A673 (cell line): ENCODE measurements around the gene TMEM183A. TPM values are rescaled to one million over a fixed set of nuclear protein-coding genes. Genes with fewer than 3 reads are reported as not detected.

Source experiments
- BruUV-seq: library from RNA; stranded (reverse); fragments of 400-500 nt; replicated peaks from 2 replicates; lab custom pipeline; 2021; lab: Mats Ljungman, UMichigan
- CTCF ChIA-PET: fragments of 300-600 bp; sonication (Branson Sonifier 250); formaldehyde crosslinking; loops from one replicate; lab custom pipeline; 2022; ENCODE audit warnings: antibody characterized with exemption; lab: Charles Lee
- POLR2A ChIA-PET: fragments of 300-600 bp; sonication (Branson Sonifier 250); formaldehyde crosslinking; loops from one replicate; lab custom pipeline; 2022; ENCODE audit warnings: antibody characterized with exemption; ENCODE audit not compliant: low non-redundant PET; lab: Charles Lee
- DNase-seq: peaks from one replicate; pipeline ENCODE4 v3.0.0-alpha.2; 2015; ENCODE audit warnings: low spot score
- H3K27ac ChIP-seq: fragments of 200-600 bp; sonication (generic); 2 replicates; pipeline ENCODE4 v1.5.1; 2016; ENCODE audit warnings: mixed run types, low read depth, mild to moderate bottlenecking, mixed read lengths, antibody characterized with exemption, low read length; ENCODE audit not compliant: poor library complexity, severe bottlenecking
- H3K27me3 ChIP-seq: fragments of 200-600 bp; sonication (generic); replicated peaks from 2 replicates; pipeline ENCODE4 v1.6.1; 2017; ENCODE audit warnings: mixed run types, low read depth, mild to moderate bottlenecking, mixed read lengths, antibody characterized with exemption, low read length; ENCODE audit not compliant: insufficient read depth, poor library complexity
- H3K36me3 ChIP-seq: fragments of 200-600 bp; sonication (generic); 2 replicates; pipeline ENCODE4 v1.6.1; 2016; ENCODE audit warnings: mixed run types, mild to moderate bottlenecking, mixed read lengths, antibody characterized with exemption, low read length; ENCODE audit not compliant: insufficient read depth, poor library complexity, severe bottlenecking
- H3K4me1 ChIP-seq: fragments of 200-600 bp; sonication (generic); 2 replicates; pipeline ENCODE4 v1.6.1; 2017; ENCODE audit warnings: mixed run types, mild to moderate bottlenecking, mixed read lengths, antibody characterized with exemption, low read length; ENCODE audit not compliant: insufficient read depth, poor library complexity, severe bottlenecking
- H3K4me3 ChIP-seq: fragments of 200-600 bp; sonication (generic); 2 replicates; pipeline ENCODE4 v1.5.1; 2016; ENCODE audit warnings: low read depth, mixed run types, mild to moderate bottlenecking, mixed read lengths, low read length; ENCODE audit not compliant: poor library complexity, severe bottlenecking
- H3K9me3 ChIP-seq: fragments of 200-600 bp; sonication (generic); 2 replicates; pipeline ENCODE4 v1.6.1; 2016; ENCODE audit warnings: mixed run types, low read depth, mild to moderate bottlenecking, mixed read lengths, antibody characterized with exemption, low read length; ENCODE audit not compliant: poor library complexity, severe bottlenecking
- EZH2 ChIP-seq: fragments of 200-600 bp; sonication (generic); IDR thresholded peaks from 2 replicates; pipeline ENCODE4 v1.6.1; 2017; ENCODE audit warnings: borderline replicate concordance, low read depth, mild to moderate bottlenecking, mixed read lengths, antibody characterized with exemption, low read length; ENCODE audit not compliant: poor library complexity, severe bottlenecking
- intact Hi-C: fragments of 100-400 bp; cut with micrococcal nuclease; formaldehyde crosslinking; loops from one replicate; pipeline ENCODE4 v1.10.0; 2022; ENCODE audit not compliant: unreplicated experiment
- total RNA-seq: library from RNA; stranded (reverse); gene quantifications from 2 replicates; pipeline ENCODE4 v1.2.3, GENCODE V29; 2021
- TF ChIP-seq, protein P1 (sequence below): fragments of 300-800, 200-600 bp; sonication (generic); conservative IDR thresholded peaks from 2 replicates; pipeline ENCODE4 v1.5.1; 2017; ENCODE audit warnings: low read depth, mild to moderate bottlenecking, antibody characterized with exemption, low read length, moderate library complexity, mixed read lengths

Gene TMEM183A
- total RNA-seq, 1 experiment from 2014 or later = 65.1 TPM

DNA sequence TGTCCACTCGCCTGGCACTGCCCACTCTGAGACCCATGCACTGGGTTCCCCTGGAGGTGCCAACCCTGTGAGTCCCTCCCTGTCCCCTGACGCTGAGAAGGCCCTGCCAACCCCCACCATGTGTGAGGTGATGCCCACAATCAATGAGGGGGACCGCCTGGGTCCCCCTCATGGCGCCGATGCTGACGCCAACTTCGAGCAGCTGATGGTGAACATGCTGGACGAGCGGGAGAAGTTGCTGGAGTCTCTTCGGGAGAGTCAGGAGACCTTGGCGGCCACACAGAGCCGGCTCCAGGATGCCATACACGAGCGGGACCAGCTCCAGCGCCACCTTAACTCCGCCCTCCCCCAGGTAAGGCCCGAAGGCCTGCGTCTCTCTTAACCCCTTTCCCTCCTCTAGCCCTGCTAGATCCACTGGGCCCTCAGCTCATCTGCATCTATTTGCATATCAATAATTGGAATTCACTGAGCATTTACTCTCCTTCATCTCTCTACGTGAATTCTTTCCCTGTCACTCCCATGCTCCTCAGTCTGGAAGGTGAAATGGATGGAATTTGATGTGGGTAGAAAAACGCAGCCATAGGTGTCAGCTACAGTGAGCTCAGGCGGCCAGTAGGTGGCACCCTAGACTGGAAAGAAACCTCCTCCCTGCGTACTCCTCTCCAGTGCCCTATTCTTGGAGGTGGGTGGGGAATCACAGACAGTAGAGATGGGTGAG is 31.9 kb downstream of the TMEM183A start:
- no peaks in the 10 kb centered on the region for H3K27me3 ChIP-seq
- no peaks in the 10 kb centered on the region for H3K9me3 ChIP-seq
- ChIA-PET POLR2A (no interaction called here), CTCF (interaction anchor here (0.6 to 3.5 kb wide), 8 partner anchors 10 to 465 kb away, joined by 3 to 65 read pairs (median 12); no protein-coding TSS in a partner anchor)
- intact Hi-C loops = loop anchor here (1.0 to 2.0 kb wide), 3 partner anchors 133 to 230 kb away; no protein-coding TSS in a partner anchor
- no peak overlapping the region for H3K4me3 ChIP-seq
- TF ChIP-seq, protein P1, sequence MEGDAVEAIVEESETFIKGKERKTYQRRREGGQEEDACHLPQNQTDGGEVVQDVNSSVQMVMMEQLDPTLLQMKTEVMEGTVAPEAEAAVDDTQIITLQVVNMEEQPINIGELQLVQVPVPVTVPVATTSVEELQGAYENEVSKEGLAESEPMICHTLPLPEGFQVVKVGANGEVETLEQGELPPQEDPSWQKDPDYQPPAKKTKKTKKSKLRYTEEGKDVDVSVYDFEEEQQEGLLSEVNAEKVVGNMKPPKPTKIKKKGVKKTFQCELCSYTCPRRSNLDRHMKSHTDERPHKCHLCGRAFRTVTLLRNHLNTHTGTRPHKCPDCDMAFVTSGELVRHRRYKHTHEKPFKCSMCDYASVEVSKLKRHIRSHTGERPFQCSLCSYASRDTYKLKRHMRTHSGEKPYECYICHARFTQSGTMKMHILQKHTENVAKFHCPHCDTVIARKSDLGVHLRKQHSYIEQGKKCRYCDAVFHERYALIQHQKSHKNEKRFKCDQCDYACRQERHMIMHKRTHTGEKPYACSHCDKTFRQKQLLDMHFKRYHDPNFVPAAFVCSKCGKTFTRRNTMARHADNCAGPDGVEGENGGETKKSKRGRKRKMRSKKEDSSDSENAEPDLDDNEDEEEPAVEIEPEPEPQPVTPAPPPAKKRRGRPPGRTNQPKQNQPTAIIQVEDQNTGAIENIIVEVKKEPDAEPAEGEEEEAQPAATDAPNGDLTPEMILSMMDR = peak; percentile 96
- no peak for TF ChIP-seq EZH2
- BruUV-seq = no TSS peak
- no peaks in the 10 kb centered on the region for H3K4me1 ChIP-seq
- H3K36me3 ChIP-seq = no peaks in the 10 kb centered on the region
- no peak overlapping the region for H3K27ac ChIP-seq
- peak; percentile 87 for DNase-seq

DNA sequence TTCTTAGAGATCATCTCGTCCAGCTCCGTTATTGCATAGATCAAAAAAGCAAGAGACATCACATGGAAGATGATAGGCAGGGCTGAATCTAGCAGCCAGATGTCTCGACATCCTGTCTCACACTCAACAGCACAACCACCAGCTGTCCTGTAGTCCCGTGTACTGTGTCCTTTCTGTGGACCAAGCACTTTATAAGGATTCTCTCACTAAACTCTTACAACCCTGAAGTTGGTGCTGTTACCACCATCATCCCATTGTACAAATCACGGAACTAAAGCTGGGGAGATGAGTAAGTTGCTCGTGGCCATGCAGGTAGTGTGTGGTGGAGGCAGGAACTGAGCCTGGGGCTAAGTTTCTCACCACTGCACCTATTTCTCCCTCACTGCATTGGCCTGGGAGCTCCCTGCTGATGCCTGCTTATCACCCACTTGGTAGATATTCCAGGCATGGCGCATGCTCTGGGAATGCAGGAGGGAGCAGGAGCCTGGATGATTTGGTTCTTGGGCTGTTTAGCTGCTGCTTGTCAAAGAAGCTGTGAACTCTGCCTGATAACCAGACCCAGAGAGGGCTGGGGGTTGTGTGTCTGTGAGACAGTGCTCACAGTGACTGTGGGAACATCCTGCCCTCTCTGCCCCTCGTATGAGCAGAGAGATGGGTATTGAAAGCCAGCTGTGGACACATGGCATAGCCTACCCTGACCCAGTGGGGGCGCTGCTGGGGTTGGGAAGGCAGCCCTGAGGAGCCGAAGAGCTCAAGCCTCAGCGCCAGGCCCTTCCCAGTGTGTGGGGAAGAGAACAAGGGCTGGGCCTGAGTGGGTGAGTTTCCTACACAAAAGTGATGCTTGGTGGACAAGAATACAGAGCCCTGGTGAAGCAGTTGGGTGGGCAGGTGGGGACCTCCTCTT is 32.7 kb downstream of the TMEM183A start:
- H3K4me1 ChIP-seq = no peaks in the 10 kb centered on the region
- ChIA-PET CTCF (interaction anchor here (0.6 to 3.5 kb wide), 15 partner anchors 11 to 464 kb away, joined by 3 to 65 read pairs (median 6); partner anchors contain the start of genes MYBPH and PPFIA4), POLR2A (no interaction called here)
- no peak for TF ChIP-seq EZH2
- TF ChIP-seq, protein P1 = peak; percentile 60
- DNase-seq = peak; percentile 68
- intact Hi-C loops = loop anchor here (1.0 to 2.0 kb wide), 3 partner anchors 132 to 229 kb away; no protein-coding TSS in a partner anchor
- no peaks in the 10 kb centered on the region for H3K9me3 ChIP-seq
- no peaks in the 10 kb centered on the region for H3K27me3 ChIP-seq
- H3K4me3 ChIP-seq = no peak overlapping the region
- no peaks in the 10 kb centered on the region for H3K36me3 ChIP-seq
- H3K27ac ChIP-seq = no peak overlapping the region
- no TSS peak for BruUV-seq

DNA sequence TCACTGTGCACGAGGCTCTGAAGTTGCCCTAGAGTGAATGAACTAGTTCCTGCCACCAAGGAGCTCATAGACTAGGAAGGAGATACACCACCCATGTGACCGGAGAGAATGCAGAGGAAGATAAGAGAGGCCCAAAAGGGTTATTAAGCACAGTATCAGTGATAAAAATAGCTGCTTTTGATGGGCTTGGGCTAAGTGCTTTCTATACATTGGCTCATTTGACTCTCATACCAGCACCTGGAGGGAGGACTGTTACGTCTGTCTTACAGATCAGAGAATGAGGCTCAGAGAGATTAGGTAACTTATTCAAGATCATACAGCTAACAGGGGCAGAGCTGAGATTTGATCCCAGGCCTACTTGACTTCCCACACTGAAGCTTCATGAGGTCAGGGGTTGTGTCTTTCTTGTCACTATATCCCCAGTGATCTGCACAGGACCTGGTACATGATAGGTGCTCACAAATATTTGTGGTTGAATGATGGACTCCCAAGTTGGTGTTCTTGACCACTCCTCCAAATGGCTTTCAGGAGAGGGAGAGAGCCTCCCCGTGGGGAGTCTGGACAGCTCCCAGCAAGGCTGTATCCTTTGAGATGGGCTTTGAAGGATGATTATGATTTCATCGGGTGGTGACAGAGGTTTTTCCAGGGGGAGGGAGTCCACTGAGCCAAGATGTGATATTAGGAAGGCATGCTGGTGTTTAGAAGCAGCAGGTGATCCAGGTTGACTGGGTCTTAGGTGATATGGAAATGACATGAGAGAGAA is 33.5 kb downstream of the TMEM183A start:
- Histone ChIP-seq H3K27me3 (no peaks in the 10 kb centered on the region), H3K36me3 (no peaks in the 10 kb centered on the region), H3K27ac (no peak overlapping the region), H3K4me1 (no peaks in the 10 kb centered on the region), H3K4me3 (no peak overlapping the region), H3K9me3 (no peaks in the 10 kb centered on the region)
- TF ChIP-seq EZH2 = no peak
- TF ChIP-seq, protein P1 = no peak
- no TSS peak for BruUV-seq
- ChIA-PET CTCF (interaction anchor here (0.6 to 3.5 kb wide), 13 partner anchors 12 to 1713 kb away, joined by 3 to 65 read pairs (median 8); partner anchors contain the start of genes MYBPH and PPFIA4), POLR2A (no interaction called here)
- intact Hi-C loops = no loop called here
- no peak for DNase-seq
